Measurements from ENCODE around the gene RGS7.
"Not testable (repeated sequence)": the region's sequence is repeated elsewhere in the genome, so short reads cannot be mapped to it uniquely, and the experiment has no call there.

RGS7 gene

GRCh38 chr1:241068359-241068758 is 288.6 kb downstream of the RGS7 start:
- no peak for DNase-seq

- DNase-seq = no peak
Measured at GRCh38 chr1:241063276-241063675, 293.7 kb downstream of the RGS7 start.

DNA sequence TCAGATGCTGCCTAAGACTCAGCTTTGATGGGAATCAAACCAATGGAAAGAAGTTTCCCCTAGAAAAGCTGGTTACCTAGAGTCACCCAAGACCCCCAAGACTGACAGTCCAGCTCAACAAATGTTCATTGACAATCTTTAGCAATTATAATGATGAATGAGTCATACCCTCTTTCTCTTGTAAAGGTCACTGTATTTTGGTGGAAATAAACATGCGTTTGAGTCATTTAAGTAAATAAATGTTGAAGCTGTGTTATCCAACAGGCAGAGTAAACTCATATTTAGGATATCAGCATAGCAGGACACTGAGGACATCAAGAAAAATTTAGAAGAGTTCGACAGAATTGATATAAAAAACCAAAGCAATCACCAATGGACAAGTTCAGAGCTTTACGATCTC is 295.9 kb downstream of the RGS7 start:
- DNase-seq = no peak

- DNase-seq = no peak
Measured at GRCh38 chr1:241048622-241049021, 308.4 kb downstream of the RGS7 start.

DNA sequence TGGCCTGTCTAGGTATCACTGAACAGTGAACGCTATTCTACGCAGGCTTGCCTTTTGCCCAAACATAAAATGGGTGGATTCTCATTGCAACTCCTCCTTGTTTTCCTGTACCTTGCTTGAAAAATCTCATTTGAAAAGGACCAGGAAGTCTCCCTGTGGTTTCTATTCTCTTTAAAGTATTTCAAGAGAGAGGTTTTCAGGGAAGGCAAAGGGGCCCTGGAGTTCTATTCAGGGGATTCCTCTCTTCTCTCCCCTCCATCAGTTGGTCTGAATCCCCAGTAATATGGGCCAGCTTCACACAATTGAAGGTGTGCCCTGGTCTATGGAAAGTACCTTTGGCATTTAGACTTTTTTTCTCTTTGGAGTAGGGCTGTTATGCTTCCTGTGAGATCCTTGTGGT is 311.3 kb downstream of the RGS7 start:
- DNase-seq = no peak

GRCh38 chr1:241034203-241034936 is 322.6 kb downstream of the RGS7 start:
- DNase-seq = no peak

- no peak for DNase-seq
Measured at GRCh38 chr1:241024834-241025233, 332.2 kb downstream of the RGS7 start.

DNA sequence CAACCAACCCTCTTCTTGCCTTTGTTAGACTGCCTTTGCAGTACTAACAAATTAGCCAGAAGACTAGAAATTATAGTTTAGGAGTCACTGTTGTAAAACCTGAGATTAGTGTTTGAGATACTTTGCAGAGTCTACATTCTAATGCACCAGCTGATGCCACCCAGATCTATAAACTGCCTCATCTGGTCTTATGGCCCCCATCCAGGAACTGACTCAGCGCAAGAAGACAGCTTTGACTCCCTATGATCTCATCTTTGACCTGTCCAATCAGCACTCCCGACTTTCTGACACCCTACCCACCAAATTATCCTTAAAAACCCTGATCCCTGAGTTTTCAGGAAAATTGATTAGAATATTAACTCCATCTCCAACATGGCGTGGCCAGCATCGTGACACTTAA is 334.6 kb downstream of the RGS7 start:
- DNase-seq = no peak

GRCh38 chr1:241020851-241021697 is 335.9 kb downstream of the RGS7 start:
- DNase-seq = no peak

- no peak for DNase-seq
Measured at GRCh38 chr1:241012708-241013340, 344.2 kb downstream of the RGS7 start.

- no peak for DNase-seq
Measured at GRCh38 chr1:241007668-241008067, 349.3 kb downstream of the RGS7 start.

DNA sequence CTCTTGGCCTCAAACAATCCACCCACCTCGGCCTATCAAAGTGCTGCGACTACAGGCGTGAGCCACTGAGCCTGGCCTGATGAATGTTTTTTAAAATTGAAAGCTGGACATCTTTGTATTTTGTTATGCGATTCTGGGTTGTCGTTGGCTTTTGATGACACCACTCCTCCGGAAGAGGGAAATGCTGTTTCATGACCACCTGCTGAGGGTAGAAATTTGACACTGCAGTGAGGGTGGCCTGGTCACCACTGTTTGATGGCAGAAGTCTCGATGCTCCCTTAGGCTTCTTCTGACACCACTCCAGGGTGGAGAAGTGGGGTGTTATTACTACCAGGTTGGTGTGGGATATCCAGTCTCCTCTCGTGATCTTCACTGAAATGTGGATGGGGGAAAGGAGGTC is 357.2 kb downstream of the RGS7 start:
- no peak for DNase-seq

DNA sequence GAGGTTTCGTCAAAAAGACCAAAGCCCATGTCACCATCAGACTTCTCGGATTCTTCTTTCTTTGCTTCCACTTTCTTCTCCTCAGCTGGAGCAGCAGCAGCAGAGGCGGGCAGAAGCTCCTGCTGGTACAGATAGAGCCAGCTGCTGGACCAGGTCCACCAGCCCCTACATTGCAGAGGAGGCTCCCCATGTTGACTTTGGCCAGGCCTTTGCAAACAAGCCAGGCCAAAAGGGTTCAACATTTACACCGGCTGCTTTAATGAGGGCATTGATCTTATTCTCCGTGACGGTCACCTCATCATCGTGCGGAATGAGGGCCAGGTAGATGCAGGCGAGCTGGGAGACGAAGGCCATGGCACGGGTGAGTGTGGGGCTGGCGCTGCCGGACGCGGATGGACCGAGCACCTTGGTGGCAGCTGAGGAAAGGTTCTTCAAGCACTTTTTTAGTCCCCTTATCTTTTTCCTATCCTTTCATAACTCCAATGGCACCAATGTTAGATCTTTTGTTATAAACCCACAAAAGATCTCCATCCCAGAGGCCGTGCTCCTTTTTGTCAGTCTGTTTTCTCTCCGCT is 358.5 kb downstream of the RGS7 start:
- DNase-seq = no peak

DNA sequence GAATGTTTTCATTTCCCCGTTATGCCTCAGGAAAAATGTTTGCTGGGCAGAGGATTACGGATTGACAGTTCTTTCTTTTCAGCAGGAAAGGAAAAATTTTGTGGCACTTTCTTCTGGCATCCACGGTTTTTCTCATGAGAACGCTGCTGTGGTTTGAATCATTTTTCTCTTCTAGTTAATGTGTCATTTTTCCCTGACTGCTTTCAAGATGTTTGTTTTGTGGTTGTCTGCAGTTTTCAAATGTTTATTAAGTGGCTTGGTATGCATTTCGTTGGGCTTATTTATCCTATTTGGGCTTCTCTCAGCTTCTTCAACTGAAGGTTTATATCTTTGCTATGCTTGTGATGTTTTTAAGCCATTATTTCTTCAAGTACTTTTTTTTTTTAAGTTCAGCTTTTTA is 359.0 kb downstream of the RGS7 start:
- DNase-seq = no peak

- no peak for DNase-seq
Measured at GRCh38 chr1:240993004-240993403, 364.0 kb downstream of the RGS7 start.

GRCh38 chr1:240991230-240991629 is 365.8 kb downstream of the RGS7 start:
- no peak for DNase-seq

DNA sequence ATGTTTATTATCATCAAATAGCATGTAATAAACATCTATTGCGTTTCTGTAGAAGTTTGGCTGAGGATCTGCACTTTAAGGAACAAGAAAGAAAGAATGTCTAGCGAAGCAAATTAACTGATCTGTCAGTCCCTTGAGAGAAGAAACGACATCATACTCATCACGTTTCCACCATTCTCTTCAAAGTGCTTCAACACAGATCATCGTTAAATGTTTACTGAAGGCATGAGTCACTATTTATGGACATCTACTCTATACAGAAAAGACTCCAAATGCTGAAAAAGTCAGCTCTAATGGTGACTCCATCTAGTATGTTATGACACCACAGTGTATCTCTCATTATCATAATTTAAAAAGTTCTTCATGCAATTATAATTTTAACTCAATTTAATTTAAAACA is 369.1 kb downstream of the RGS7 start:
- no peak for DNase-seq

- no peak for DNase-seq
Measured at GRCh38 chr1:240985081-240985480, 371.9 kb downstream of the RGS7 start.

DNA sequence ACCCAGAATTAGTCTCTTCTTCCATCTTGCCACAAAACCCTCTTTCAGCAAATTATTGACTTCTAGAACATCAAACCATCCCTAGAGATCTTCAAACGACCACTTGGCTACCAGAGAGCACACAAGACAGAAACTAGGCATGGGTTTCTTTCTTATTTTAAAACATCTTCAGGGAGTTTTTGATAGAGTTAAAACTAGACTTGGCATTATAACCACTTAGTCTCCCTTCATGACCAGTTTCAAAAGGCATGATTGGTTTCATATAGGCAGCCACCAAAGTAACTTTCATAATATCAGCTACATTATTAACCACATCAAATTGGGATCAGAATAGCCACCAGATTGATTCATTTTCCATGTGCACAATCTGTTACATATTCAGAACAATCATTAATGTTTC is 376.7 kb downstream of the RGS7 start:
- no peak for DNase-seq

DNA sequence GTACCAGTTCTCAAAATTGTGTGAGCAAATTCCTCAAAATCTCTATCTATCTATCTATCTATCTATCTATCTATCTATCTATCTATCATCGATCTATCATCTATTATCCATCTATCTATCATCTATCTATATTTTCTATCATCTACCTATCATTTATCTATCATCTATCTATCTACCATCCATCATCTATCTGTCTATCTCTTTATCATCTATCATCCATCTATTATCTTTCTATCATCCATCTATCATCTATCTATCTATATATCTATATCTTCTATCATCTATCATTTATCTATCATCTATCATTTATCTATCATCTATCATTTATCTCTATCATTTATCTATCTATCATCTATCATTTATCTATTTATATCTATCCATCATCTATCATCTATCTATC is 380.3 kb downstream of the RGS7 start:
- no peak for DNase-seq

- no peak for DNase-seq
Measured at GRCh38 chr1:240973875-240974274, 383.1 kb downstream of the RGS7 start.

DNA sequence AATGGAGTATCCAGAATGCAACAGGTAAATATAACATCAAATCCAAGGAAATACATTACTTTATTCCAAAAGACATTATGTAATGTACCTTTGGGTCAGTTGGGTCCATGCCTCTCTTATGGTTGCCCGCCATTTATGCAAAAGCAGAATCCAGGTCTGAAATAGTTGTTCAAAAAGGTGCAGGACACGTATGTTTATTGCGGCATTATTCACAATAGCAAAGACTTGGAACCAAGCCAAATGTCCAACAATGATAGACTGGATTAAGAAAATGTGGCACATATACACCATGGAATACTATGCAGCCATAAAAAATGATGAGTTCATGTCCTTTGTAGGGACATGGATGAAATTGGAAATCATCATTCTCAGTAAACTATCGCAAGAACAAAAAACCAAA is 384.9 kb downstream of the RGS7 start:
- DNase-seq = not testable (repeated sequence)

GRCh38 chr1:240970253-240970652 is 386.8 kb downstream of the RGS7 start:
- DNase-seq = no peak

GRCh38 chr1:240968864-240969263 is 388.1 kb downstream of the RGS7 start:
- no peak for DNase-seq
